Natural killer cell (primary cell): ENCODE measurements around the gene CLIC5. TPM values are rescaled to one million over a fixed set of nuclear protein-coding genes. Genes with fewer than 3 reads are reported as not detected.

Experiments
- ATAC-seq, 3 donors: fragments of 150-1000 bp in 2 of 3; fragments of 200-7000 bp in 1 of 3; cut with Tn5 transposase; 1 replicate in 1 of 3; 2 replicates in 2 of 3; pipeline ENCODE4 v1.10.0; 2021; ENCODE audit warnings: mild to moderate bottlenecking in 2 of 3, moderate library complexity in 2 of 3
- DNase-seq, 2 donors: peaks; one replicate each; pipeline versions ENCODE4 v3.0.0 to v3.0.0-alpha.2; 2013 to 2021; ENCODE audit warnings: mixed read lengths in 1 of 2
- H3K27ac ChIP-seq: one replicate; pipeline ENCODE4 v1.5.1; 2013; ENCODE audit warnings: mild to moderate bottlenecking, low read length
- H3K27me3 ChIP-seq: one replicate; pipeline ENCODE4 v1.6.1; 2013; ENCODE audit warnings: low read length; ENCODE audit not compliant: control insufficient read depth, insufficient read depth
- H3K36me3 ChIP-seq: one replicate; pipeline ENCODE4 v1.6.1; 2013; ENCODE audit warnings: low read length; ENCODE audit not compliant: control insufficient read depth, insufficient read depth
- H3K4me1 ChIP-seq: one replicate; pipeline ENCODE4 v1.6.1; 2013; ENCODE audit warnings: low read length; ENCODE audit not compliant: control insufficient read depth, insufficient read depth
- H3K4me3 ChIP-seq: one replicate; pipeline ENCODE4 v1.5.1; 2013; ENCODE audit warnings: low read length
- H3K9me3 ChIP-seq: one replicate; pipeline ENCODE4 v1.6.1; 2013; ENCODE audit warnings: low read length; ENCODE audit not compliant: control insufficient read depth, insufficient read depth
- H3K27ac Mint-ChIP-seq, 2 donors: one replicate each; pipeline ENCODE4 v1.8.0; 2022; ENCODE audit warnings: mild to moderate bottlenecking in 2 of 2, mixed read lengths in 2 of 2, moderate library complexity in 1 of 2
- H3K27me3 Mint-ChIP-seq, 2 donors: one replicate each; pipeline ENCODE4 v1.8.0; 2022; ENCODE audit warnings: low read depth in 2 of 2, mixed read lengths in 2 of 2
- H3K36me3 Mint-ChIP-seq: one replicate; pipeline ENCODE4 v1.8.0; 2022; ENCODE audit warnings: mixed read lengths
- H3K4me1 Mint-ChIP-seq, 2 donors: one replicate each; pipeline ENCODE4 v1.8.0; 2022; ENCODE audit warnings: mixed read lengths in 2 of 2
- H3K4me3 Mint-ChIP-seq: one replicate; pipeline ENCODE4 v1.8.0; 2022; ENCODE audit warnings: mild to moderate bottlenecking, moderate library complexity, mixed read lengths
- H3K9me3 Mint-ChIP-seq, 2 donors: one replicate each; pipeline ENCODE4 v1.8.0; 2022; ENCODE audit warnings: mixed read lengths in 2 of 2
- WGBS: methylation state at CpG from one replicate; pipeline ENCODE4 v1.1.7; 2013; ENCODE audit warnings: missing lambda C conversion rate; ENCODE audit not compliant: insufficient coverage; 5-methylcytosine and 5-hydroxymethylcytosine counted together
- intact Hi-C: fragments of 100-400 bp; cut with micrococcal nuclease; formaldehyde crosslinking; loops from one replicate; pipeline ENCODE4 v1.14.2; 2022
- total RNA-seq, 4 donors: library from RNA; stranded (reverse); fragments of 120-200 nt in 1 of 4; gene quantifications; one replicate each; pipeline versions ENCODE4 v1.2.3 to v1.2.4, GENCODE V29; 2013 to 2022
- TF ChIP-seq, protein P1 (sequence below): fragments of 200-600 bp; IDR thresholded peaks from one replicate; pipeline ENCODE4 v1.8.0; 2022; ENCODE audit warnings: antibody characterized with exemption

The CLIC5 gene
- total RNA-seq, 3 donors from 2014 or later (not counting 1 experiment from before 2014, with no cell fraction given), result 0.52 to 1.7 (median 1.4) TPM

DNA sequence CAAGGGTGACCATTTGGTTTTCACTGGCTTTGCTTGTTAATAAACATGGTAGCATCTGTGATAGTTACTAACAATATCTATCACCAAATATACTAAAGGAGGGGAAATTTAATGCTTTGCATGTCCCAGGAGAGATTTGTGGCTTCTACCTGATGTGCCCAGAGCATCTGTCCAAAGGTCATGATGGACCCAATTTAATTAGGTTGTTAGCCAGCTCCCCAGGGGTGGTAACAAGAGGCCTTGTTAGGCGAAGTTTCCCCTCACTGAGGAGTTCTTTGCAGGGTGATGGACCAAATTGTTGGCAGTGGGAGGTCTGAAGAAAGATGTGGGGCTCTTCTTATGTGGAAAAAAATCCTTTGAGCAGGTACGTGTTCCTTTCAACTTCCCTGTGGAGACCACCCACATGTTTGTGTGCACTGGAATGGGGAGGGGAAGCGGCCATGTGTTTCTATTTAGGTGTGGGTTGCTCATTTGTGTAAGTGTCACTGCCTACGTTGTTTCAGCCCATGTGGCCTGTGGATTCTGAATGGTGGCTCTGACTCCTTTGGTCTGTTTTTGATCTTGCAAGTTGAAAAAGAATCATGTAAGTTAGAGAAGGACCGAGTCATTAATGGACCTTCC lies 137.6 kb downstream of the CLIC5 start:
- H3K9me3 Mint-ChIP-seq, result no peaks in the 10 kb centered on the region
- TF ChIP-seq, protein P1, sequence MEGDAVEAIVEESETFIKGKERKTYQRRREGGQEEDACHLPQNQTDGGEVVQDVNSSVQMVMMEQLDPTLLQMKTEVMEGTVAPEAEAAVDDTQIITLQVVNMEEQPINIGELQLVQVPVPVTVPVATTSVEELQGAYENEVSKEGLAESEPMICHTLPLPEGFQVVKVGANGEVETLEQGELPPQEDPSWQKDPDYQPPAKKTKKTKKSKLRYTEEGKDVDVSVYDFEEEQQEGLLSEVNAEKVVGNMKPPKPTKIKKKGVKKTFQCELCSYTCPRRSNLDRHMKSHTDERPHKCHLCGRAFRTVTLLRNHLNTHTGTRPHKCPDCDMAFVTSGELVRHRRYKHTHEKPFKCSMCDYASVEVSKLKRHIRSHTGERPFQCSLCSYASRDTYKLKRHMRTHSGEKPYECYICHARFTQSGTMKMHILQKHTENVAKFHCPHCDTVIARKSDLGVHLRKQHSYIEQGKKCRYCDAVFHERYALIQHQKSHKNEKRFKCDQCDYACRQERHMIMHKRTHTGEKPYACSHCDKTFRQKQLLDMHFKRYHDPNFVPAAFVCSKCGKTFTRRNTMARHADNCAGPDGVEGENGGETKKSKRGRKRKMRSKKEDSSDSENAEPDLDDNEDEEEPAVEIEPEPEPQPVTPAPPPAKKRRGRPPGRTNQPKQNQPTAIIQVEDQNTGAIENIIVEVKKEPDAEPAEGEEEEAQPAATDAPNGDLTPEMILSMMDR, result no peak
- DNase-seq (no peak), ATAC-seq (no peak)
- Histone ChIP-seq H3K36me3 (no peaks in the 10 kb centered on the region), H3K9me3 (no peaks in the 10 kb centered on the region), H3K4me1 (no peaks in the 10 kb centered on the region), H3K27ac (no peak overlapping the region), H3K4me3 (no peak overlapping the region), H3K27me3 (no peaks in the 10 kb centered on the region)
- 90% methylated on average over 5 of the region's 5 CpGs for WGBS
- no peak overlapping the region for H3K4me3 Mint-ChIP-seq
- H3K27me3 Mint-ChIP-seq, result peaks cover 0 to 2% of the 10 kb centered on the region in 2 donors
- no peaks in the 10 kb centered on the region for H3K4me1 Mint-ChIP-seq
- H3K27ac Mint-ChIP-seq, result no peak overlapping the region
- intact Hi-C loops, result no loop called here
- H3K36me3 Mint-ChIP-seq, result no peaks in the 10 kb centered on the region

DNA sequence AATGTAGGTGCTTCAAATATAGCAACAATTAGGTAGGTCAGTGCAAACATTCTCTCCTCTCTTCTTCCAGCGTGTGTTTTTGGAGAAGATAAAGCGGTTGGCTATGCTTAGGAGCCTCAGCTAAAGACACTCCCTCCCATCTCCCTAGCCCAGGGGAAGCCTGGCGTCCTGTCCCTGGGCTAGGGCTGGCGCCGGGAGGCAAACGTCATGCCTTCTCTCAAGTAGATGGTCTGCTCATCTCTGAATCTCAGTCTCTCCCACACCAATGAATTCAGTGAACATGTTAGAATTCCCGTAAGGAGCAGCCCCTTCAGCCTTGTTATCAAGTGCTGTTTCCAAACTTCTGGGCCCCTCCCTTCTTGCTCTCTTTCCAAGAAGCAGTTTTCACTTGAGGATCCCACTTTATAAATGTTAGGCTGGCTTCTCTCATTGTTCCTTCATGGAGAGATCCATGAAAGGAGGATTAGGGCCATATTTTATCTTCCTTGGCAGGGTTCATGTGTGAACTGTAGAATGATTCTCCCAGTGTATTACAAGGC lies 142.8 kb downstream of the CLIC5 start:
- TF ChIP-seq, protein P1, result no peak
- Mint-ChIP-seq H3K9me3 (no peaks in the 10 kb centered on the region), H3K27ac (no peak overlapping the region), H3K36me3 (no peaks in the 10 kb centered on the region), H3K4me1 (no peaks in the 10 kb centered on the region), H3K27me3 (peaks cover 9 to 18% of the 10 kb centered on the region in 2 donors), H3K4me3 (no peak overlapping the region)
- DNase-seq (no peak), ATAC-seq (no peak)
- no peak overlapping the region for H3K4me3 ChIP-seq
- H3K9me3 ChIP-seq, result no peaks in the 10 kb centered on the region
- no peaks in the 10 kb centered on the region for H3K4me1 ChIP-seq
- no peaks in the 10 kb centered on the region for H3K36me3 ChIP-seq
- 91% methylated on average over 7 of the region's 7 CpGs for WGBS
- H3K27me3 ChIP-seq, result no peaks in the 10 kb centered on the region
- intact Hi-C loops, result no loop called here
- no peak overlapping the region for H3K27ac ChIP-seq

DNA sequence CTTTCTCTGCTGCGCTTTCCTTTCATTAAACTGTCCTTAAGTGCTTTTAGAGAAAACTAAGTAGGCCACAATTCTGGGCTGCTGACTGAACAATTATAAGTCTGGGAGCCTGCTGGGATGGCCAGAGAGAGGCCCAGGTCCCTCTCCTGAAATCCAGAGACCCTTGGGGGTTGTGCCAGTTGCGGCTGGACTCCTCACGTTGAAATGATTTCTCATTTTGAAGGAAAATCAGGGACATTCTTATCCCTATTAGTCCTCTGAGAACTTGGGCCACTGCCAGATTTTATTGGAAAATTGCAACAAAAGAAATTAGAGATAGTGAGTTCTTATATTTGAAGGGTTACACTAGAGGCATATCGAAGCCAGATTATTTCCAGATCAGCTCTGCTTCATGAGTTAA lies 145.1 kb downstream of the CLIC5 start:
- no peaks in the 10 kb centered on the region for H3K9me3 ChIP-seq
- H3K4me1 ChIP-seq, result no peaks in the 10 kb centered on the region
- Mint-ChIP-seq H3K27me3 (peaks cover 13 to 23% of the 10 kb centered on the region in 2 donors), H3K27ac (no peak overlapping the region), H3K36me3 (no peaks in the 10 kb centered on the region), H3K4me1 (no peaks in the 10 kb centered on the region), H3K9me3 (no peaks in the 10 kb centered on the region), H3K4me3 (no peak overlapping the region)
- H3K27ac ChIP-seq, result no peak overlapping the region
- TF ChIP-seq, protein P1, result no peak
- no peak overlapping the region for H3K4me3 ChIP-seq
- ATAC-seq, result no peak
- intact Hi-C loops, result no loop called here
- no peaks in the 10 kb centered on the region for H3K36me3 ChIP-seq
- H3K27me3 ChIP-seq, result no peaks in the 10 kb centered on the region
- DNase-seq, result no peak
- WGBS, result 96% methylated on average over 4 of the region's 4 CpGs

DNA sequence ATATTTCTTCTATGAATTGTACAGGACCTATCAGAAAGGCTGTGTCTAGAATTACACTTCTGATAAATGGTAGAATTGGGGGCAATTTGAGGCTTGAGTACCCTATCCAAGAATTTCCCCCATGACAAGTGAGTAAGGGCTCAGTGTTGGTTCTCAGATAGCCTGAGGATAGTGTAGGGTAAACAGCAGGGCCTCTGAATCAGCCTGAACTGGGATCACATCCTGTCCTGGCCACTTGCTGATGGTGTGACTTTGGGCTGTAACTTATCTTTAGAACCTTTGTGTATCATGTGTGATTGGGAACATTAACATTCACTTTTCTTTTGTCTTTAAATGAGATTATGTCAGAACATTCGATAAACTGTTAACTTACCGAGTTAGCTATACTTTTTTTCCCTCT lies 151.0 kb downstream of the CLIC5 start:
- H3K4me3 ChIP-seq, result no peak overlapping the region
- H3K36me3 ChIP-seq, result no peaks in the 10 kb centered on the region
- no peak for DNase-seq
- H3K4me3 Mint-ChIP-seq, result no peak overlapping the region
- no peaks in the 10 kb centered on the region for H3K9me3 ChIP-seq
- H3K4me1 Mint-ChIP-seq, result no peaks in the 10 kb centered on the region
- TF ChIP-seq, protein P1, result no peak
- H3K9me3 Mint-ChIP-seq, result no peaks in the 10 kb centered on the region
- no peaks in the 10 kb centered on the region for H3K27me3 ChIP-seq
- H3K27me3 Mint-ChIP-seq, result peaks cover 15 to 23% of the 10 kb centered on the region in 2 donors
- ATAC-seq, result no peak
- no peak overlapping the region for H3K27ac ChIP-seq
- no peak overlapping the region for H3K27ac Mint-ChIP-seq
- H3K4me1 ChIP-seq, result no peaks in the 10 kb centered on the region
- intact Hi-C loops, result no loop called here
- 94% methylated on average over 2 of the region's 2 CpGs for WGBS
- H3K36me3 Mint-ChIP-seq, result no peaks in the 10 kb centered on the region
